GM18907 (cell line): Measurements from ENCODE around the gene EGLN2.
"Not testable (repeated sequence)": the region's sequence is repeated elsewhere in the genome, so short reads cannot be mapped to it uniquely, and the experiment has no call there.

ENCODE experiments used
- ATAC-seq: cut with Tn5 transposase; IDR thresholded peaks from one replicate; pipeline ENCODE4 v1.9.1; 2021; ENCODE audit warnings: mild to moderate bottlenecking, moderate library complexity; ENCODE audit not compliant: unreplicated experiment

EGLN2 gene

DNA sequence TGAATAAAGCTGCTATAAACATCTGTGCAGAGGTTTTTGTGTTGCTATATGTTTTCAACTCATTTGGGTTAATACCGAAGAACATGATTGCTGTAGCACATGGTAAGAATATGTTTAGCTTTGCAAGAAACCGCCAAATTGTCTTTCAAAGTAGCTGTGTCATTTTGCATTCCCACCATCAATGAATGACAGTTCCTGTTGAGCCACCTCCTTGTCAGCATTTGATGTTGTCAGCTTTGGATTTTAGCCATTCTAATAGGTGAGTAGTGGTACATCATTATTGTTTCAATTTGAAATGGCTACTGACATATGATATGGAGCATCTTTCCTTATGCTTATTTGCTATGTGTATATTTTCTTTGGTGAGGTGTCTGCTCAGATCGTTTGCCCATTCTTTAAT is 43.0 kb downstream of the EGLN2 start:
- not testable (repeated sequence) for ATAC-seq

DNA sequence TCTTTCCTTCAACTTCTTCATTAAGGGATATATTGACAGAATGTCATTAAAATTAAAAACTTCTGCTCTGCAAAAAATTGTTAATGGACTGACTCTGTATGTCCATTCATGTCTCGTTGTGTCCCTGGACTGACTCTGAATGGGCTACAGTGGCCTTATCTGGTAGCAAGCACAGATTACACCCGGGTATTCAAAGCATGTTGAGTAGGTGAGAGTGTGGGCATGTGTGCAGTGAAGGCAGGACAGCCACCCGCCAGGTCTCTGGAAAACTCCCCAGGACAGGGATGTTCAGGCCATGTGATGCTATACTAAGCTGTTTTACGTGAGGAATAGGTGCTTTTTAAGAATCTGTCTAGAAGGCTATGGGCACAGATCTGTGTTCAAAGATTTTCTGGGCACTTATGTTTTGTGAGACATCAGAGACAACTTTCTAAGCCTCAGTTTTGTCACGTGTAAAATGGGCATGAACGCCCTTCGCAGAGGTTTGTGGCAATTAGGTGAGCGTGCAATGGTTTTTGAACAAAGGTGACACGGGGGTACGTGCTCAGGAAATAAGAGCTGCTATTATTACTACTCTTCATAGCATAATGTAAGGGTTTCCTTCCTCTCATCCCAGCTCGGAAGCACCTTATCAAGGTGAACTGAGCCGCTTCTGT is 44.1 kb downstream of the EGLN2 start:
- ATAC-seq = not testable (repeated sequence)

DNA sequence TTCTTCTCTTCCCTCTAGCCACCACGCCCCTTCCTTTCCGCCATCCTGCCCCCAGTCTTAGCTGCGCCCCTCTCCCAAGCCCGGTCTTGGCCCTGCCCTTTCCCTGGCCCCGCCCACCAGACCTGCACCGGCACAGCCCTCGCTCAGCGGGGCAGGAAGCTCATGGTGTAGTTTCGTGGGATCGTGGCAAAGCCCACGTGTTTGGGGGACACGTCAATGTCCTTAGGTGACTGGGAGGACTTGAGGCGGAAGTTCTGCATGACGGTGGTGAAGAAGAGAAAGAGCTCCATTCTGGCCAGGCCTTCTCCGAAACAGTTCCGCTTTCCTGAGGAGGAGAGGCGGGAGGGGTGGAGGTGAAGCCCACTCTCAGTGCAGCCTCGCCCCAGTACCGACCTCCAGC is 44.7 kb downstream of the EGLN2 start:
- ATAC-seq = not testable (repeated sequence)

DNA sequence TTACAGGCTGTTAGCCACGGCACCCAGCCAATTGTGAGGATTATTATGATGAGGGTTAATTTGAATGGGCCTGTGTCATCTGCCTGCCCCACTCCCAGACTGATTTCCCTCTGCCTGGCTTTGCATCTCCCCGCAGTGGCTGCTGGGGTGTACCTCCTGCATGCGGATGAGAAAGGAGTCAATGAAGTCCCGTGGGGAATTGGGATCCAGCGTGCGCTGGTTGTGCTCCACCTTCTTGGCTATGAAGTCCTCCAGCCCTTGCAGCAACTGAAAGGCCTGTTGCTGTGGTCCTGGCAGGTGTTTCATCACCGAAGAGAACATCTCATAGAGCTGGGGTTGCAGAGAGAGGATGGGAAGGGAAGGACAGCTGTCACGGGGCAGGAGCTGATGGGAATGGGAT is 47.7 kb downstream of the EGLN2 start:
- not testable (repeated sequence) for ATAC-seq

GRCh38 chr19:40850277-40850676 is 51.3 kb downstream of the EGLN2 start, which contains the start of gene CYP2A6:
TSS of gene CYP2A6 (minus strand) at chr19:40850447. CDS start at chr19:40850426, 21 bp downstream.
- not testable (repeated sequence) for ATAC-seq

- ATAC-seq = not testable (repeated sequence)
Measured at GRCh38 chr19:40852467-40853152, 53.6 kb downstream of the EGLN2 start.
